OCI-LY7 (cell line): Measurements from ENCODE around the gene MAN1A1.

Experiments
- CTCF ChIP-seq: fragments of 200-600 bp; sonication (generic); conservative IDR thresholded peaks from 2 replicates; pipeline ENCODE4 v1.5.1; 2014; ENCODE audit warnings: mild to moderate bottlenecking, antibody characterized with exemption, low read length, moderate library complexity, mixed read lengths
- EZH2phosphoT487 ChIP-seq: fragments of 200-600 bp; sonication (generic); IDR thresholded peaks from 2 replicates; pipeline ENCODE4 v1.6.1; 2018; ENCODE audit warnings: low read depth, borderline replicate concordance, mild to moderate bottlenecking, mixed run types, antibody characterized with exemption, low read length, moderate library complexity, mixed read lengths

- no peak for TF ChIP-seq CTCF
- no peak for TF ChIP-seq EZH2phosphoT487
Observed at GRCh38 chr6:119318730-119319129, 30.8 kb downstream of the MAN1A1 start.
